ENCODE results near the gene CHRM1.

CHRM1 gene

GRCh38 chr11:62933285-62933684 is 12.1 kb upstream of the CHRM1 start:
- no peak for TF ChIP-seq CTCF (IDR thresholded peaks at IDR 0.05; ENCODE audit: low read length, missing control alignments)
- DNase-seq (ENCODE audit: low read depth) = no peak
- H3K4me3 ChIP-seq (replicated peaks; ENCODE audit: low read depth, low read length) = no peak overlapping the region

DNA sequence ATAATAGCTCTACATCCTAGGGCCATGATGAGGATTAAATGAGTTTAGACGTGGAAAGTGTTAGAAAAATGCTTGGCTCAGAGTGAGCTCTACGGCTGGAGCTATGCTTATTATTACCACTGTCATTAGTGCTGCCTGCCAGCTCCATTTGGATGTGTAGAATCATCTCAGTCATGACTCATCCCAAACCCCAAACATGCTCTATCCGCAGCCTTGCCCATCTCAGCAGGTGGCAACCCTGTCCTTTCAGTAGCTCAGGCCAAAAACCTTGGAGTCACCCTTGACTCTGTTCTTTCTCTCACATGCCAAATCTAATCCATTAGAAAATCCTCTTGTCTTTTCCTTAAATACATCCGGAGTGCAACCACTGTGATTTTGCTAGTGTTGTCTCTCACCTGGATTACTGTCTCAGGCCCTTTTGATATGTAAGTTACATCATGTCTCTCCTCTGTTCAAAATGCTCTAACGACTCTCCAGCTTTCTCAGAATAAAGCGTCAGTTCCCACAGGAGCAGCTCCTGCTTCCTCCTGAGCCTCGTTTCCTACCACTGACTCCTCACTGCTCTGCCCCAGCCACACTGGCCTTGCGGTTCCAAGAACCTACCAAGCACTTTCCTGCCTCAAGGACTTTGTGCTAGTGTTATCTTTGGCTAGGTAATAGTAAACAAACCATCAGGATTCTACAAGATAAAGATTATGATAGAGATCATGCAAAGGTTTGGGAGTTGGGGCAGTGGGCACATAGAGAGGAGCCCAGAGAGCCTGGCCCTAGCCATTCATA is 10.5 kb upstream of the CHRM1 start:
- no peak for TF ChIP-seq CTCF (IDR thresholded peaks at IDR 0.05; ENCODE audit: low read length, missing control alignments)
- DNase-seq (ENCODE audit: low read depth) = no peak

DNA sequence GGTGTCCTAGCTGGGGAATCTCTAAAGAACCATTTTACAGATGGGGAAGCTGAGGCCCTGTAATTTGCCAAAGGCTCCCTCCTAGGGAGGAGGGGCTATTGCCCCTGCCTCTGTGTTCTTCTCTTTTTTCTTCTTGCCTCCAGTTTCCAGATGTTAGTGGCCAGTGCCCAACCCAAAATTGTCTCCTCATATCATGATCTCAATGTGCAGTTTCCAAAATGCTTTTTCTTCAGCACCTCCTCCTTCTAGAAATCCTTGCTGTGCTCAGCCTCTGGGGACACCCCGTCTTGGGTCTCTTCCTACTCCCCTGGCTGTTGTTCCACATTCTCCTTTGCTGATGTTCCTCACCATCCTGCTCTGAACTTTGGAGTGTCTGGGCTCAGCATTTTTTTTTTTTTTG is 9.5 kb upstream of the CHRM1 start:
- no peak for TF ChIP-seq CTCF (IDR thresholded peaks at IDR 0.05; ENCODE audit: low read length, missing control alignments)
- H3K4me3 ChIP-seq (replicated peaks; ENCODE audit: low read depth, low read length) = no peak overlapping the region
- DNase-seq (ENCODE audit: low read depth) = no peak

More for the DNA sequence above, 10.5 kb upstream of the CHRM1 start:
- no peak overlapping the region for H3K4me3 ChIP-seq (replicated peaks; ENCODE audit: low read depth, low read length)

- no peak for DNase-seq (ENCODE audit: low read depth)
- no peak overlapping the region for H3K4me3 ChIP-seq (replicated peaks; ENCODE audit: low read depth, low read length)
- no peak for TF ChIP-seq CTCF (IDR thresholded peaks at IDR 0.05; ENCODE audit: low read length, missing control alignments)
These were observed 9.0 kb upstream of the CHRM1 start for GRCh38 chr11:62930157-62930556.

GRCh38 chr11:62928011-62928410 is 6.8 kb upstream of the CHRM1 start:
- TF ChIP-seq CTCF (IDR thresholded peaks at IDR 0.05; ENCODE audit: low read length, missing control alignments) = no peak
- DNase-seq (ENCODE audit: low read depth) = no peak

GRCh38 chr11:62926680-62927455 is 5.7 kb upstream of the CHRM1 start:
- TF ChIP-seq CTCF (IDR thresholded peaks at IDR 0.05; ENCODE audit: low read length, missing control alignments) = no peak
- no peak for DNase-seq (ENCODE audit: low read depth)
- no peak overlapping the region for H3K4me3 ChIP-seq (replicated peaks; ENCODE audit: low read depth, low read length)

More at GRCh38 chr11:62928011-62928410, 6.8 kb upstream of the CHRM1 start:
- no peak overlapping the region for H3K4me3 ChIP-seq (replicated peaks; ENCODE audit: low read depth, low read length)
